Measurements from ENCODE around the gene PDE6B. TPM values are rescaled to one million over a fixed set of nuclear protein-coding genes. Genes with fewer than 3 reads are reported as not detected.
"Not testable (repeated sequence)": the region's sequence is repeated elsewhere in the genome, so short reads cannot be mapped to it uniquely, and the experiment has no call there.

The PDE6B gene
- total RNA-seq, 1 experiment from 2014 or later: not detected

GRCh38 chr4:689723-690122 is 64.3 kb downstream of the PDE6B start:
- no TSS peak for BruUV-seq (replicated peaks)
- Mint-ChIP-seq H3K9me3 (ENCODE audit: unreplicated experiment) (no peaks in the 10 kb centered on the region), H3K36me3 (ENCODE audit: insufficient read depth, unreplicated experiment) (peaks cover 5% of the 10 kb centered on the region), H3K27ac (ENCODE audit: low read depth, unreplicated experiment) (no peak overlapping the region), H3K4me1 (ENCODE audit: insufficient read depth, unreplicated experiment) (peaks cover 11% of the 10 kb centered on the region), H3K4me3 (ENCODE audit: unreplicated experiment) (no peak overlapping the region), H3K27me3 (ENCODE audit: insufficient read depth, unreplicated experiment) (no peaks in the 10 kb centered on the region)
- CTCF ChIA-PET: interaction anchor here (0.6 kb wide), 1 partner anchor 220 kb away, joined by 5 read pairs; no protein-coding TSS in a partner anchor
- POLR2A ChIA-PET: no interaction called here
- no peak for DNase-seq (ENCODE audit: unreplicated experiment)
- TF ChIP-seq, protein P1, sequence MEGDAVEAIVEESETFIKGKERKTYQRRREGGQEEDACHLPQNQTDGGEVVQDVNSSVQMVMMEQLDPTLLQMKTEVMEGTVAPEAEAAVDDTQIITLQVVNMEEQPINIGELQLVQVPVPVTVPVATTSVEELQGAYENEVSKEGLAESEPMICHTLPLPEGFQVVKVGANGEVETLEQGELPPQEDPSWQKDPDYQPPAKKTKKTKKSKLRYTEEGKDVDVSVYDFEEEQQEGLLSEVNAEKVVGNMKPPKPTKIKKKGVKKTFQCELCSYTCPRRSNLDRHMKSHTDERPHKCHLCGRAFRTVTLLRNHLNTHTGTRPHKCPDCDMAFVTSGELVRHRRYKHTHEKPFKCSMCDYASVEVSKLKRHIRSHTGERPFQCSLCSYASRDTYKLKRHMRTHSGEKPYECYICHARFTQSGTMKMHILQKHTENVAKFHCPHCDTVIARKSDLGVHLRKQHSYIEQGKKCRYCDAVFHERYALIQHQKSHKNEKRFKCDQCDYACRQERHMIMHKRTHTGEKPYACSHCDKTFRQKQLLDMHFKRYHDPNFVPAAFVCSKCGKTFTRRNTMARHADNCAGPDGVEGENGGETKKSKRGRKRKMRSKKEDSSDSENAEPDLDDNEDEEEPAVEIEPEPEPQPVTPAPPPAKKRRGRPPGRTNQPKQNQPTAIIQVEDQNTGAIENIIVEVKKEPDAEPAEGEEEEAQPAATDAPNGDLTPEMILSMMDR (IDR thresholded peaks at IDR 0.05; ENCODE audit: unreplicated experiment): no peak
- intact Hi-C loops (cut with micrococcal nuclease): no loop called here

DNA sequence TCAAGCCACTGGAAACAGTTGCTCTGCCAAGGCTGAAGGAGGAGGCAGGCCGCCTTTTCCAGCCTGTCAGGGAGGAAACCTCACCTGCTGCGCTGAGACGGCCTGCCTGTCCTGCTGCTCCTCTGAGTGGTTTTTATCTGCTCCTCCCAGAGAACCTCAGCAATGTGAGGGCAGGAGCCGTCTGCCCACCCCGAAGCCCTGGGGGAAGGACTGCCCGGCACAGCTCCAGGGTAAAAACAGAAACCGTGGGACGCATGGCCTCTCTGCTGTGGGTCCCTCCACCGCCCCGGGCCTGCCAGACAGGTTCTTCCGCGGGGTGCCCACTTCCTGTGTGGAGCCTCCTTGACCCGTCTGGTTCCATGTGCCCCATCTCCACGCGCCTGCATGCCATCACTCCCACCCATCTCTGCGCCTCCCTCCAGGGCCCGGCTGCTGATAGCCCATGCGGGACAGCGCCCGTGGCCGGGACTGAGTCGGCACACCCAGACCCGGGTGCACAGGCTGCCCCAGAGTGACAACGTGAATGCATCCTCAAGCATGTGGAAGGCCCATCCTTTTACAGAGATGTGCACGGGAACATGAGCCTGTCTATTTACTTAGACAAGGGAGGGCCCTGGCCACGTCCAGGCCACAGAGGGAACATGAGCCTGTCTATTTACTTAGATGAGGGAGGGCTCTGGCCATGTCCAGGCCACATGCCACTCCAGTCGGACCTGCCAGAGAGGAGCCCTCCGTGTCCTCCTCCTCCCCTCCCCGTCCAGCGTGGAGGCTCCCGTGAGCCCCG is 67.6 kb downstream of the PDE6B start:
- H3K27ac Mint-ChIP-seq (ENCODE audit: low read depth, unreplicated experiment): no peak overlapping the region
- H3K27me3 Mint-ChIP-seq (ENCODE audit: insufficient read depth, unreplicated experiment): no peaks in the 10 kb centered on the region
- POLR2A ChIA-PET: no interaction called here
- no peaks in the 10 kb centered on the region for H3K4me1 Mint-ChIP-seq (ENCODE audit: insufficient read depth, unreplicated experiment)
- peaks cover 6% of the 10 kb centered on the region for H3K36me3 Mint-ChIP-seq (ENCODE audit: insufficient read depth, unreplicated experiment)
- no peak for DNase-seq (ENCODE audit: unreplicated experiment)
- CTCF ChIA-PET: interaction anchor here (0.6 kb wide), 1 partner anchor 31 kb away, joined by 3 read pairs; no protein-coding TSS in a partner anchor
- TF ChIP-seq, protein P1 (IDR thresholded peaks at IDR 0.05; ENCODE audit: unreplicated experiment): no peak
- intact Hi-C loops (cut with micrococcal nuclease): no loop called here
- BruUV-seq (replicated peaks): no TSS peak
- no peaks in the 10 kb centered on the region for H3K9me3 Mint-ChIP-seq (ENCODE audit: unreplicated experiment)
- H3K4me3 Mint-ChIP-seq (ENCODE audit: unreplicated experiment): no peak overlapping the region

DNA sequence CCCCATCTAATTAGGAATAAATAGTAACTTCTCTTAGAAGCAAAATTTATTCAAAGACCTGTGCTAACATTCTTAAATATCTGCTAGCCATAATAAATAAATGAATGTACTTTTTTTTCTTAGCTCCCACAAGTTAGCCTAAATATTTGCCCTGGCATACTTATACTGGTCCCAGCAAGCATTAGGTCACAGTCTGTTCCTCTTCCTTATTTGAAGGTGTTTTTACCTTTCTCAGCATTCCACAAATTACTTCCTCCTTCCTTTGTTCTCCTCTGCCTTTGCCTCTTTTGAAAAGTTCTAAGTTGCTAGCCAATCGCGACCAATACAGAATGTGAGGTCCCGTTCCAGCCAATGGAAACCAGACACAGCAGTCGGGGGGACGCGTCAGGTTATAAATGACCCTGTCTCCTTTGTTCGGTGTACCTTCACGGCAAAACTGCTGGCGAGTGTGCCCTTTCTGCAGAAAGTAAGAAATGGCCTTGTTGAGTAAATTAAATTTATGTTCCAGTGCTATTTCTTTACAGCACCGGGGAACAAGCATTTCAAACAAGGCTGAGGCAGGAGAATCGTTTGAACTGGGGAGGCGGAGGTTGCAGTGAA is 69.1 kb downstream of the PDE6B start:
- H3K4me3 Mint-ChIP-seq (ENCODE audit: unreplicated experiment): not testable (repeated sequence)

GRCh38 chr4:699816-700580 is 74.6 kb downstream of the PDE6B start:
- Mint-ChIP-seq H3K27me3 (ENCODE audit: insufficient read depth, unreplicated experiment) (no peaks in the 10 kb centered on the region), H3K4me3 (ENCODE audit: unreplicated experiment) (peak overlapping the region; percentile 54), H3K4me1 (ENCODE audit: insufficient read depth, unreplicated experiment) (peaks cover 5% of the 10 kb centered on the region), H3K36me3 (ENCODE audit: insufficient read depth, unreplicated experiment) (peaks cover 6% of the 10 kb centered on the region), H3K27ac (ENCODE audit: low read depth, unreplicated experiment) (peak overlapping the region; percentile 79), H3K9me3 (ENCODE audit: unreplicated experiment) (no peaks in the 10 kb centered on the region)
- intact Hi-C loops (cut with micrococcal nuclease): no loop called here
- ChIA-PET CTCF (interaction anchor here (0.6 to 2.2 kb wide), 3 partner anchors 16 to 25 kb away, joined by 3 to 7 read pairs (median 3); partner anchors contain the start of gene MYL5), POLR2A (interaction anchor here (1.0 to 2.7 kb wide), 4 partner anchors 13 to 92 kb away, joined by 3 to 12 read pairs (median 8); partner anchors contain the start of genes ATP5ME and MYL5)
- BruUV-seq (replicated peaks): no TSS peak
- TF ChIP-seq, protein P1 (IDR thresholded peaks at IDR 0.05; ENCODE audit: unreplicated experiment): no peak
- no peak for DNase-seq (ENCODE audit: unreplicated experiment)

More for the DNA sequence above, 69.1 kb downstream of the PDE6B start:
- H3K27me3 Mint-ChIP-seq (ENCODE audit: insufficient read depth, unreplicated experiment); POLR2A ChIA-PET; H3K27ac Mint-ChIP-seq (ENCODE audit: low read depth, unreplicated experiment); DNase-seq (ENCODE audit: unreplicated experiment); intact Hi-C loops (cut with micrococcal nuclease); H3K9me3 Mint-ChIP-seq (ENCODE audit: unreplicated experiment); H3K36me3 Mint-ChIP-seq (ENCODE audit: insufficient read depth, unreplicated experiment); BruUV-seq (replicated peaks); H3K4me1 Mint-ChIP-seq (ENCODE audit: insufficient read depth, unreplicated experiment): not testable (repeated sequence)
- CTCF ChIA-PET: interaction anchor here (0.7 kb wide), 1 partner anchor 226 kb away, joined by 3 read pairs; no protein-coding TSS in a partner anchor

All from MCF 10A (cell line).